ENCODE results near the gene MED17.

The MED17 gene

GRCh38 chr11:93827363-93827762 is 43.3 kb downstream of the MED17 start:
- H3K36me3 ChIP-seq = no peaks in the 10 kb centered on the region
- H3K27me3 ChIP-seq = no peaks in the 10 kb centered on the region
- no peak overlapping the region for H3K4me3 ChIP-seq (ENCODE audit: low read depth, low read length)
- no peaks in the 10 kb centered on the region for H3K4me1 ChIP-seq
- no peaks in the 10 kb centered on the region for H3K9me3 ChIP-seq
- TF ChIP-seq CTCF (IDR thresholded peaks at IDR 0.05; ENCODE audit: low read depth, low read length) = no peak
- no peak for DNase-seq

- Histone ChIP-seq H3K27me3 (no peaks in the 10 kb centered on the region), H3K4me3 (ENCODE audit: low read depth, low read length) (no peak overlapping the region), H3K36me3 (no peaks in the 10 kb centered on the region), H3K4me1 (no peaks in the 10 kb centered on the region), H3K9me3 (no peaks in the 10 kb centered on the region)
- no peak for DNase-seq
- TF ChIP-seq CTCF (IDR thresholded peaks at IDR 0.05; ENCODE audit: low read depth, low read length) = no peak
These were observed 45.5 kb downstream of the MED17 start for GRCh38 chr11:93829598-93829997.

GRCh38 chr11:93831343-93832127 is 47.5 kb downstream of the MED17 start:
- Histone ChIP-seq H3K36me3 (no peaks in the 10 kb centered on the region), H3K4me1 (no peaks in the 10 kb centered on the region), H3K9me3 (no peaks in the 10 kb centered on the region), H3K27me3 (no peaks in the 10 kb centered on the region), H3K4me3 (ENCODE audit: low read depth, low read length) (no peak overlapping the region)
- DNase-seq = no peak
- no peak for TF ChIP-seq CTCF (IDR thresholded peaks at IDR 0.05; ENCODE audit: low read depth, low read length)

GRCh38 chr11:93832780-93833179 is 48.7 kb downstream of the MED17 start:
- Histone ChIP-seq H3K27me3 (no peaks in the 10 kb centered on the region), H3K4me3 (ENCODE audit: low read depth, low read length) (no peak overlapping the region), H3K9me3 (no peaks in the 10 kb centered on the region), H3K4me1 (no peaks in the 10 kb centered on the region), H3K36me3 (no peaks in the 10 kb centered on the region)
- TF ChIP-seq CTCF (IDR thresholded peaks at IDR 0.05; ENCODE audit: low read depth, low read length) = no peak
- no peak for DNase-seq

GRCh38 chr11:93838967-93839366 is 54.9 kb downstream of the MED17 start:
- Histone ChIP-seq H3K4me3 (ENCODE audit: low read depth, low read length) (no peak overlapping the region), H3K9me3 (no peaks in the 10 kb centered on the region), H3K4me1 (peaks cover 5% of the 10 kb centered on the region), H3K27me3 (no peaks in the 10 kb centered on the region), H3K36me3 (no peaks in the 10 kb centered on the region)
- no peak for TF ChIP-seq CTCF (IDR thresholded peaks at IDR 0.05; ENCODE audit: low read depth, low read length)
- no peak for DNase-seq

- Histone ChIP-seq H3K4me1 (peaks cover 5% of the 10 kb centered on the region), H3K9me3 (no peaks in the 10 kb centered on the region), H3K27me3 (no peaks in the 10 kb centered on the region), H3K36me3 (no peaks in the 10 kb centered on the region), H3K4me3 (ENCODE audit: low read depth, low read length) (no peak overlapping the region)
- DNase-seq = no peak
- TF ChIP-seq CTCF (IDR thresholded peaks at IDR 0.05; ENCODE audit: low read depth, low read length) = no peak
These were observed 56.1 kb downstream of the MED17 start for GRCh38 chr11:93840180-93840579.

Data from BE2C (cell line).